Calu3 (cell line): ENCODE data around the gene RNF144A. TPM values are rescaled to one million over a fixed set of nuclear protein-coding genes. Genes with fewer than 3 reads are reported as not detected.
"Not testable (repeated sequence)": the region's sequence is repeated elsewhere in the genome, so short reads cannot be mapped to it uniquely, and the experiment has no call there.

ENCODE experiments used
- BruUV-seq: library from RNA; stranded (reverse); fragments of 400-500 nt; replicated peaks from 2 replicates; lab custom pipeline; 2021; lab: Mats Ljungman, UMichigan
- CTCF ChIA-PET: fragments of 300-600 bp; sonication (Branson Sonifier 250); formaldehyde crosslinking; loops from one replicate; lab custom pipeline; 2022; ENCODE audit warnings: antibody characterized with exemption; lab: Charles Lee
- DNase-seq: peaks from one replicate; pipeline ENCODE4 v3.0.0; 2022
- H3K27ac Mint-ChIP-seq: one replicate; pipeline ENCODE4 v1.8.0; 2022; ENCODE audit warnings: mixed read lengths; ENCODE audit not compliant: unreplicated experiment
- H3K27me3 Mint-ChIP-seq: one replicate; pipeline ENCODE4 v1.8.0; 2022; ENCODE audit warnings: mixed read lengths; ENCODE audit not compliant: unreplicated experiment
- H3K36me3 Mint-ChIP-seq: one replicate; pipeline ENCODE4 v1.8.0; 2022; ENCODE audit warnings: mild to moderate bottlenecking, moderate library complexity, mixed read lengths; ENCODE audit not compliant: insufficient read depth, unreplicated experiment
- H3K4me1 Mint-ChIP-seq: one replicate; pipeline ENCODE4 v1.8.0; 2022; ENCODE audit warnings: mild to moderate bottlenecking, low read depth, mixed read lengths; ENCODE audit not compliant: unreplicated experiment
- H3K4me3 Mint-ChIP-seq: one replicate; pipeline ENCODE4 v1.8.0; 2022; ENCODE audit warnings: mild to moderate bottlenecking, low read depth, moderate library complexity, mixed read lengths; ENCODE audit not compliant: unreplicated experiment
- H3K9me3 Mint-ChIP-seq: one replicate; pipeline ENCODE4 v1.8.0; 2022; ENCODE audit warnings: low read depth, mixed read lengths; ENCODE audit not compliant: unreplicated experiment
- intact Hi-C: fragments of 100-400 bp; cut with micrococcal nuclease; formaldehyde crosslinking; loops from one replicate; pipeline ENCODE4 v1.10.0; 2022; ENCODE audit not compliant: unreplicated experiment
- total RNA-seq: library from RNA; stranded (reverse); gene quantifications from 2 replicates; pipeline ENCODE4 v1.2.3, GENCODE V29; 2022
- TF ChIP-seq, protein P1 (sequence below): fragments of 200-600 bp; IDR thresholded peaks from one replicate; pipeline ENCODE4 v1.8.0; 2022; ENCODE audit warnings: antibody characterized with exemption; ENCODE audit not compliant: unreplicated experiment

The RNF144A gene
- total RNA-seq, 1 experiment from 2014 or later: 13.7 TPM

DNA sequence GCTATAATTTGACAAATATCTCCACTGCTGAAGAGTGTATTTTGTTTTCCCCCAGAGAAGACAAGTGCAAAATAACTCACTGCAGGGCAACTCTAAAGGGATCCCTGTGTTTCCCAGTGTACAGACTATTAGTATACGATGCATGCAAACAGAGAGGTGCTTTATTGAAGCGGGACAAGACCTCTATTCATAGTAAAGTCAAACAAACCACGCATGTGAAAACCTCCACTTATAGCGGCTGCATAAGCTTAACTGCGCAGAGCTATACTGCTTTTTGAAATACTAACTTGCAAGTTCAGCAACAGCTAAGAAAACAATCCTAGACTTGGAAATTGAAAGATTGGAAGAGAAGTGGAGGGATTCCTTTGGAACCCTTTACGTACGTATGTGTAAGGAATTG lies 15.6 kb downstream of the RNF144A start:
- no peak for DNase-seq
- Mint-ChIP-seq H3K36me3 (no peaks in the 10 kb centered on the region), H3K27me3 (no peaks in the 10 kb centered on the region), H3K4me3 (no peak overlapping the region), H3K27ac (no peak overlapping the region), H3K4me1 (peaks cover 21% of the 10 kb centered on the region), H3K9me3 (no peaks in the 10 kb centered on the region)
- no TSS peak for BruUV-seq
- intact Hi-C loops: loop anchor here (5.0 kb wide), 1 partner anchor 44 kb away; no protein-coding TSS in a partner anchor
- TF ChIP-seq, protein P1, sequence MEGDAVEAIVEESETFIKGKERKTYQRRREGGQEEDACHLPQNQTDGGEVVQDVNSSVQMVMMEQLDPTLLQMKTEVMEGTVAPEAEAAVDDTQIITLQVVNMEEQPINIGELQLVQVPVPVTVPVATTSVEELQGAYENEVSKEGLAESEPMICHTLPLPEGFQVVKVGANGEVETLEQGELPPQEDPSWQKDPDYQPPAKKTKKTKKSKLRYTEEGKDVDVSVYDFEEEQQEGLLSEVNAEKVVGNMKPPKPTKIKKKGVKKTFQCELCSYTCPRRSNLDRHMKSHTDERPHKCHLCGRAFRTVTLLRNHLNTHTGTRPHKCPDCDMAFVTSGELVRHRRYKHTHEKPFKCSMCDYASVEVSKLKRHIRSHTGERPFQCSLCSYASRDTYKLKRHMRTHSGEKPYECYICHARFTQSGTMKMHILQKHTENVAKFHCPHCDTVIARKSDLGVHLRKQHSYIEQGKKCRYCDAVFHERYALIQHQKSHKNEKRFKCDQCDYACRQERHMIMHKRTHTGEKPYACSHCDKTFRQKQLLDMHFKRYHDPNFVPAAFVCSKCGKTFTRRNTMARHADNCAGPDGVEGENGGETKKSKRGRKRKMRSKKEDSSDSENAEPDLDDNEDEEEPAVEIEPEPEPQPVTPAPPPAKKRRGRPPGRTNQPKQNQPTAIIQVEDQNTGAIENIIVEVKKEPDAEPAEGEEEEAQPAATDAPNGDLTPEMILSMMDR: no peak
- CTCF ChIA-PET: interaction anchor here (0.7 kb wide), 1 partner anchor 66 kb away, joined by 3 read pairs; no protein-coding TSS in a partner anchor

DNA sequence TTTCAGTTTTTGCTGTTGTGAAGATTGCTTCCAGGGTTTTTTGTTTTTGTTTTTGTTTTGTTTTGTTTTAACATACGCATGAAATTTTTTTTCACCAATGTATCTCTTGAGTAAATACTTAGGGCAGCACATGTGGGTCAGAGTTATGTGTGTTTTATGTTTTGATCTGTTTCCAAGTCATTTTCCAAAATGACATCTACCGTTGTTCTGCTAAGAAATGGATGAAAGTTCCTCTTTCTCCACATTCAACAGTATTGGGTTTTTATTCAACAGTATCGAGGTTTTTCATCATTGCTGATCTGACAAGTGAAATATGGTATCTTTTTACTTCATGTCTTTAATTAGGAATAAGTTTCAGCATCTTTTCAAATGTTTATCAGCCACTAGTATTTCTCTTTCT lies 16.7 kb downstream of the RNF144A start:
- DNase-seq: no peak
- intact Hi-C loops: loop anchor here (5.0 kb wide), 1 partner anchor 43 kb away; no protein-coding TSS in a partner anchor
- H3K36me3 Mint-ChIP-seq: no peaks in the 10 kb centered on the region
- CTCF ChIA-PET: no interaction called here
- peaks cover 21% of the 10 kb centered on the region for H3K4me1 Mint-ChIP-seq
- H3K9me3 Mint-ChIP-seq: no peaks in the 10 kb centered on the region
- TF ChIP-seq, protein P1: no peak
- H3K4me3 Mint-ChIP-seq: no peak overlapping the region
- H3K27ac Mint-ChIP-seq: no peak overlapping the region
- no peaks in the 10 kb centered on the region for H3K27me3 Mint-ChIP-seq
- no TSS peak for BruUV-seq

DNA sequence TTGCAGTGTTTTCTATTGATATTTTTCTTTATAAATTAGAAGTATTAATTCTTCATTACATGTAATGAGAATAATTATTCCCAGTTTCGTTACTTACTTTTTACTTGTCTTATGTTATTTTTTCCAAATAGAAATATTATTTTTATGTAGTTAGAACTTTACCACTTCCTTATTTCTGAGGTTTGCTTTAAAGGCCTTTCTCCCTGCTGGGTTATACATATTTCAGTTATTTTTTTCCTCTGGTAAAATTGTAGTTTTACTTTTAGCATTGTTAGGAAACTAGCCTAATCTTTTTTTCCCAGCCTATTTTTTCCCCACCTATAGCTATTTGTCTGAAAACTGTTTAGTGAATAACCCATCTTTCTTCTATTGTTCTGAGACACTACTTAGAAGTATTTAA lies 17.1 kb downstream of the RNF144A start:
- H3K27me3 Mint-ChIP-seq: no peaks in the 10 kb centered on the region
- no TSS peak for BruUV-seq
- H3K27ac Mint-ChIP-seq: no peak overlapping the region
- peaks cover 21% of the 10 kb centered on the region for H3K4me1 Mint-ChIP-seq
- TF ChIP-seq, protein P1: no peak
- no peak for DNase-seq
- H3K9me3 Mint-ChIP-seq: no peaks in the 10 kb centered on the region
- no peaks in the 10 kb centered on the region for H3K36me3 Mint-ChIP-seq
- no peak overlapping the region for H3K4me3 Mint-ChIP-seq
- CTCF ChIA-PET: no interaction called here
- intact Hi-C loops: loop anchor here (5.0 kb wide), 1 partner anchor 43 kb away; no protein-coding TSS in a partner anchor

DNA sequence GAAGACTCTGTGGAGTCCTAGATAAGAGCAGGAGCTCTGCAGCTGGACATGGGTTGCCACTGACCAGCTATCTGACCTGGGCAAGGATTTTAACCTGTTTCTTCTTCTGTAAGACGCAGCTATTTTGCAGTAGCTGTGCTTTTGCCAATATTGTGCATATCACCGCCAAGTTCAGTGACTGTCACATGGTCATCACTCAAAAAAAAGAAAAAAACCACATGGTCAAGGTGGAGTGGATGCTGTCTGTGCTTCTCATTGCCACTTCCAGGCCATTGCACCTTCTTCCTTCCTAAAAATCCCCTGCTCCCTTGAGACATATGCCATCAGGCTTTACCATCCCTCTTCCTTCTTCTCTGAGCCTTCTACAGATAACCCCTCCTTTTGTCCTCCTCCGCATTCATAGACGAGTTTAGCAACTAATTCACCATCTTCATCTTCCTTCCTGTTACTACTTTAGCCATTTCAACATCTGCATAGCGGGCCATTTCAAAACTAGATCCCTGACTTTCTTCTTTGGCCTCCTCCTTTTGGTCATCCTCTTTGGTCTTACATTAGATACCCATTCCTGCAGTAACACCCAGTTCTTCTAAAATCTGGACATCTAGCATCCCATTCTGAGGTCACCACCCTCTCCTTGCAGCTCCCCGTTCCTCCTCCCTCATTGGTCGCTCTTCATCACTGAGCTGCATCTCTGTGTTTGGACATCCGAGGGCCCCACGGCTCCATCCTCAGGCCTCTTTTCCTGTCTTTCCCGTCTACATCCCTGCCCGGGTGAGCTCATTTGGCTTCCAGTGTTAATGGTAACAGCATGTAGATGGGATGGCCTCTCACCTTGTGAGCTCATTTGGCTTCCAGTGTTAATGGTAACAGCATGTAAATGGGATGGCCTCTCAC lies 17.8 kb downstream of the RNF144A start:
- TF ChIP-seq, protein P1: no peak
- DNase-seq: no peak
- H3K27me3 Mint-ChIP-seq: no peaks in the 10 kb centered on the region
- BruUV-seq: no TSS peak
- no peak overlapping the region for H3K4me3 Mint-ChIP-seq
- intact Hi-C loops: loop anchor here (5.0 kb wide), 1 partner anchor 42 kb away; no protein-coding TSS in a partner anchor
- no peaks in the 10 kb centered on the region for H3K9me3 Mint-ChIP-seq
- no peaks in the 10 kb centered on the region for H3K36me3 Mint-ChIP-seq
- H3K27ac Mint-ChIP-seq: no peak overlapping the region
- CTCF ChIA-PET: no interaction called here
- peaks cover 14% of the 10 kb centered on the region for H3K4me1 Mint-ChIP-seq

- H3K27ac Mint-ChIP-seq, H3K36me3 Mint-ChIP-seq, H3K4me3 Mint-ChIP-seq, DNase-seq, BruUV-seq, CTCF ChIA-PET, intact Hi-C loops, H3K9me3 Mint-ChIP-seq, H3K27me3 Mint-ChIP-seq: not testable (repeated sequence)
- peaks cover 14% of the 10 kb centered on the region for H3K4me1 Mint-ChIP-seq
These were observed 18.4 kb downstream of the RNF144A start for GRCh38 chr2:6935652-6936020.
